DMS53 (cell line): ENCODE results near the gene IL17C.
"Not testable (repeated sequence)": the region's sequence is repeated elsewhere in the genome, so short reads cannot be mapped to it uniquely, and the experiment has no call there.

Experiments used
- DNase-seq: peaks from one replicate; lab custom pipeline; 2025; lab: John Stamatoyannopoulos, UW

Gene IL17C

DNA sequence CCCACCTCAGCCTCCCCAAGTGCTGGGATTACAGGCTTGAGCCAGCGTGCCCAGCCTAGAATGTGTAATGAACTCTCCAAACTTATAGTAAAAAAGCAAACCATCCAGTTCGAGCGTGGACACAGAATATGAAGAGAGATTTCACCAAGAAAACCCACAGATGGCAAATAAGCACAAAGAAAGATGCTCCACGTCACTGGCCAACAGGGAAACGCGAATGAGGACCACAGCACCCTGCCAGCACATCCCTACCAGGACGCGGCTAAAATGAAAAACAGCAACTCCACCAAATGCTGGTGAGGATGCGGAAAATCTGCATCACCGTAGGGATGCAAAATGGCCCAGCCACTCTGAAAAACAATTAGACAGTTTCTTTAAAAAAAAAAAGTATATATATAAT is 23.1 kb downstream of the IL17C start:
- DNase-seq, result no peak

DNA sequence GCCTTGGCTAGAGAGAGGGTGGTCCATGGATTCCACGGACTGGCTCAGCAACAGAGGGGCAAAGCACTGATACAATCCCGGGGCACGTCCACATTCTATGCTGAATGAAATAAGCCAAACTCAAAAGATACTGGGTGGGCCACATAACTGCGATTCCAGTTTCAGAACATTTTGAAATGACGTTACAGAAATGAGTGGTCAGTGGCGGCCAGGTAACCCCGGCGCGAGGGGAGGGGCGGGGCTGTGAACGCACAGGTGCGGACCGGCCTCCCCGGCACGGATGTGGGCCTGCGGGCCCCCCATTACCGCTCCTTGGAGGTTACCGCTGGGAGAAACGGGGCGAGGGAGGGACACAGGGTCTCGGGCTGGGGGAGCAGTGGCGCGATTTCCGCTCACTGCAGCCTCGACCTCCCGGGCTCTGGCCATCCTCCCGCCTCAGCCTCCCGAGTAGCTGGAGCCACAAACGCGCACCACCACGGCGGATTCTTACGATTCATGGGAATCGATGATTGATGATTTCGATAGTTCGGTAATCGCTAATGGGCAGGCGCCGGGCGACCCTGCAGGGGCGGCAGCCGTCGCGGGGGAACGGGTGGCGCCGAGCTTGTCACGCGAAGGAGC is 24.0 kb downstream of the IL17C start:
- peak; percentile 21 for DNase-seq

DNA sequence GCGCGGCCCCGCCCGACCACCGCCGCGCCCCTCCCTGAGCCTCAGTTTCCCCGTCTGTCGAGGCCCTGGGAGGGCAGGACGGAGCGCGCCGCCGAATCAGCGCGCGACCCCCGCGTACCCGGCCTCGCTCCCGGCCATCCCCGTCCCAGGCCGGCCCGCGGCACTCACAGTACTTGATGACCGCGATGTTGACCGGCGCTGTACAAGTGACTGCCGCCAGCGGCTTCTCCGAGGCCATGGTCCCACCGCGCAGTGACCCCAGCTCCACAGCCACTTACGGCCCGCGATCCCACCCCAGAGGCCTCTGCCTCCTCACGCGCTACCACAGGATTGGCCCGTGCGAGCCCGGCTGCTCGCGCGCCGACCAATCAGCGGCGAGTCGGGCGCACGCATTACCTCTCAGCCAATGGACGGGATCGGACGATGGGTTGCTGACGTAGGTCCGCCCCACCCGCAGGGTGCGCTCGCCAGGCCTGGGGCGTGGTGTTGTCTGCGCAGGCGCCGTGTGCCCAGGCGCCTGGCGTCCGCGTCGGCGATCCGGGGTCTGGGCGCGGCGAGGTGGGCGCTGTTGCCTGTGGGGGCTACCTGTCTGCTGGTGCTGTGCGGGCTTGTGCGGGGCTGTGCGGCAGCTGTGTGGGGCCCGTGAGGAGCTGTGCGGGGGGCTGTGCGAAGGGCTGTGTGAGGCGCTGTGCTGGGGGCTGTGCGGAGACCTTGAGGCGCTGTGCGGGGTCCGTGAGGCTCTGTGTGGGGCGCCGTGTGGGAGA is 24.7 kb downstream of the IL17C start, which contains the start of gene MVD:
Gene MVD (minus strand): TSS at position 249 of the 764 bp plus-strand sequence. CDS start 11 bp downstream, at position 238.
- peak; percentile 98 for DNase-seq

DNA sequence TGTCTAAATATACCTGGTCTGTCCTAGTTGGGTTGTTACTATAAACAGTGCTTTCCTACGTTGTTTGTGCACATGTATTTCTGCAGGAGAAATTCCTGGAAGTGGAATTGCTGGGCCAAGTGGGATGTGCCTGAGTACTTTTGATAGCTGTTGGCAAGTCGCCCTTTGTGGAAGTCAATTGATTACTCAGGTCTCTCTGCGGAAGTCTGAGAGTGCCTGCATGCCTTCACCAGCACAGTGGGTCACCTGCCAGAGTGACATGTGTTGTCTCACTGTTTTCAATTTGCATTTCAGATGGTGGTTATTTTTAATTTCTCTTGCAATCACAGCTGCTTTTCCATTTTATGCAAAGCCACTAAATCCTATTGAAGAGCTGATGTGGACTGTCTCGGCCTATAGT is 26.8 kb downstream of the IL17C start:
- no peak for DNase-seq

DNA sequence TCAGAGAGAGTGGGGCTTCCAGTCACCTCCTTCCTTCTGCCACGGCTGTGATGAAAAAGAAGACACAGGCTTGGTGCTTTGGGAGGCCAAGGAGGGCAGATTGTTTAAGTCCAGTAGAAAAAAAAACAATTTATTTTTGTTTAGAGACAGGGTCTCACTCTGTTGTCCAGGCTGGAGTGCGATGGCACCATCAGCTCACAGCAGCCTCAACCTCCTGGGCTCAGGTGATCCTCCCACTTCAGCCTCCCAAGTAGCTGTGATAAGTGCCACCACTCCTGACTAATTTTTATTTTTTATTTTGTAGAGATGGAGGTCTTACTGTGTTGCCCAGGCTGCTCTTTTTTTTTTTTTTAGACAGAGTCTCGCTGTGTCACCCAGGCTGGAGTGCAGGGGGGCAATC is 27.2 kb downstream of the IL17C start:
- DNase-seq, result no peak

DNA sequence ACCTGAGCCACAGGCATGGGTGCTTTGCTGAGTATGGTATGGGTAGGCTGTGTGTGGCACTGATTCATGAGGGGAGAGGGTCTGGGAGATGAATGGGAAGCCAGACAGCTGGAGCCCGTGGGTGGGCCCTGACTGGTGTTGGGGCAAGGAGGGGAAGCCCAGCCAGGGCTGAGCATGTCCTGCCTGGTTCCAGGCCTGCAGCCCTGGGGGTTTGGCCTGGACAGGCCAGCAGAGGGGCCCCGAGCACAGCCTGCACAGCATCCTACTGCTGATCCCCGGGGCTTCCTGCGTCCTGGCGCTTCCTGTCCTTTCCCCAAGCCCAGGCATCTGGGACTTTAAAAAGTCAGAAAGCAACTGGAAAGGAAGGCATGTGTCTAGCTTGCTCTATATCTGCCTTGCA is 29.1 kb downstream of the IL17C start:
- no peak for DNase-seq

DNA sequence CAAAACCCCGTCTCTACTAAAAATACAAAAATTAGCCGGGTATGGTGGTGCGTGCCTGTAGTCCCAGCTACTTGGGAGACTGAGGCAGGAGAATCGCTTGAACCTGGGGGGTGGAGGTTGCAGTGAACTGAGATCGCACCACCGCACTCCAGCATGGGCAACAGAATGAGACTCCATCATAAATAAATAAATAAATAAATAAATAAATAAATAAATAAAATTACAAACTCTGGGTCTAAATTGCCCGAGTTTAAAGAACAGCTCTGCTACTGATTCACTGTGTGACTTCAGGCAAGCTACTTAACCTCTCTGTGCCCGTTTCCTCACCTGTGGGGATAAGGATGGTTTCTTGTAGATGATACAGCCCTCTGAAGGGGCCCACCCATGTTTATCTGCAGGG is 31.1 kb downstream of the IL17C start:
- DNase-seq, result not testable (repeated sequence)

DNA sequence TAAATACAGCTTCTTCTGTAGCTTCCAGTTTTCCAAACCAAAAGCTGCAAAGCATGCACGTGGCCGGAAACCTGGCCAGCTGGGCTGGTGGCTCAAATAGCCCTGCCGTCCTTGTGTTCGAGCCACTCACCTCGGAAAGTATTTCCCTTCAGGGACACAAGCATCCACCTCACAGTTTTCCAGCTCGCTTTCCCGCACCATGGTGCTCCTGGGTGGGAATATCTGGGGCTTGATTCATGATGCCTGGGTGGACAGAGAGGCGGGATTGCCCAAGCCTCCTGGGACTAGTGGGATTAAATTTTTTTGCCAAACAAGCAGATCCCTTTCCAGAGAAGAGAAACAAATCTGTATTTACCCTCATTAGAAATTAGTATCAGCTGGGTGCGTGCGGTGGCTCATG is 31.6 kb downstream of the IL17C start:
- DNase-seq, result no peak

DNA sequence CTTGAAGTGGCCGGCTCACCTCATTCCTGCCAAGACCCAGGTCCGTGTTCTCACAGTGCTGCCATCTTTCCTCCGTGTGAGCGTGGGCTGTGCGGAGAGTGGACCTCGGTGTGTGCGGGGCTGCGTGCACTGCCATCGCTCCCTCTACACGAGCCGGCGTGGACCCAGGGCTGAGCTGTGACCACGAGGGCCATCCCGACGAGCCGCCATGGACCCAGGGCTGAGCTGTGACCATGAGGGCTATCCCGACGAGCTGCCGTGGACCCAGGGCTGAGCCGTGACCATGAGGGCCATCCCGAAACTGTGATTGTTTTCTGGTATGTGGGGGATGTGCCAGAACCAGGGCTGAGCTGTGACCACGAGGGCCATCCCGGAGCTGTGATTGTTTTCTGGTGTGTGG is 33.4 kb downstream of the IL17C start:
- no peak for DNase-seq

DNA sequence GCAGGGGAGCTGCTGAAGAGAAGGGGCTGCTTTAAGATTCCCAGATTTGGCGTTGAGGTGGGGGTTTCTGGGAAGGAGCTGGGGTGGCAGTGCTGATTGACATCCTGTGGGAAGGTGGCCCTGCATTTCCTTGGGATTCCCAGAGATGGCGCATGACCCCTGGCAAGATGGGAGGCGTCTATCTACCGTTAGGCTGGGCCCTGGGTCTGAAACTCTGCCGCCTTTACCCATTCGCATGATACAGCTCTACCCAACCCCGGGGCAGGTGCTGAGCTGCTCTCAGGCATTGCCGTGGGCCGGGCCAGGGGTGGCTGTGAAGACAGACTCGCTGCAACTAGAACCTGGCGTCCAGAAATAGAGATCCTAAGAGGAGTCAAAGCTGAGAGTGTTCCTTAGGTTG is 34.4 kb downstream of the IL17C start:
- DNase-seq, result peak; percentile 52

DNA sequence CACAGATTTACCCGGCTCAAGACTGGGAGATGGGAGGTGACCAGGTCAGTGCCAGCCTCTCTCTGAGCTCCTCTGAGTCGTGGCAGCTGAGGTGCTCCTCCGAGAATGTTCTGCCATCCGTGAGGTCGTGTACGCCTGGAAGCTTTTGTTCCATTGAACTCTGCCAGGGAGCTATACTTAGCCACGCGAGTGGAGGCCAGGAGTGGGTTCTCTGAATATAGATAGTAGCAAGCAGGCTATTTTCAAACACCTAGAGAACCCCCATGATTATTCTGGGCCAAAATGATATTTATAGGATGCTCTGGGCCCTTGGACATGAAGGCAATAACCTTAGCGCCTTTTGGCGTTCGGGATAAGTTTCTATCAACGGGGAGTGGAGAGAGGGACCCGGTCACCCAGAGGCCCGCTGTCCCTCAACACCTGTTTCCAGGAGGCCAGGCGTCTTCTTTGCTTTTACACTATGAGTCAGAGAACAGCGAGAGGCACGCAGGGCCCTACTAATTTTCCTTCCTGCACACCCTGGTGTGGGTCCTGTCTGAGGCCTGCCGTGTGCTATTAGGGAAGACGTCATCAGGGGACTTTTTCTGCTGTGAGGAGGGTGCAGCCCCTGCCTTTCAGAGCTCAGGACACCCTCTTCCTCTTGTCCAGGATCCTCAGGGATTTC is 35.5 kb downstream of the IL17C start:
- no peak for DNase-seq

DNA sequence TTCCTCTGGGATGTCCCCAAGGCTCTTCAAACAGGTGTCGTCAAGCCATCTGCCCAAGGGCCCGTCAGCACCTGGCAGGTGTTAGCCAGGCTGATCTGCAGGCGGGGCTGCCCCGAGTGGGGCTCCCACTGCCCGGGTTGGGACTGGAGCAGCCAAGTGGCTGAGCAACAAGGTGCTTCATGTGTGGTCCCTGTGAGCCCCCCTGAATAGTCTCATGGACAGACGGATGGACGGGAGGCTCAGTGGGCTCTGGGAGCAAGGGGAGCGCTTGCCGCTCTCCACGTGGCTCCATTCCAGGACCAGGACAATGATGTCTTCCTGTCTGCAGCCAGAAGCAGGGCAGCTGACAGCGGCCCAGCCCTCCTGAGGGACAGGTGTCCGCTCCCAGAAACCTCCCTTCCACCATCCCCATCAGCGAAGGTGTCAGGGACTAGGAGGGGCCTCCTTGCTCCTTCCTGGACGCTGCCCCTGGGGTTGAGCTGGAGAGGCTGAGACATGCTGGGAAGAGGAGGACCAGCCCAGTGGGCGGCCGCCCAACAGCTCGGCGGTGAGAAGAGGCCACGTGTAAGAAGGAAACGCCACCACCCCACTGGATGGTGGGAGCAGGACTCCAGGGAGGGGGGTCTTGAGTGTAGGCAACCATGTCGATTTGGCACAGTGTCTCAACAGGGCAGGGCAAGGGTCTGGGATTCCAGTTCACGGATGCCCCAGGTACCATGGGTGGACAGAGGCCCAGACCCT is 38.3 kb downstream of the IL17C start:
- no peak for DNase-seq

DNA sequence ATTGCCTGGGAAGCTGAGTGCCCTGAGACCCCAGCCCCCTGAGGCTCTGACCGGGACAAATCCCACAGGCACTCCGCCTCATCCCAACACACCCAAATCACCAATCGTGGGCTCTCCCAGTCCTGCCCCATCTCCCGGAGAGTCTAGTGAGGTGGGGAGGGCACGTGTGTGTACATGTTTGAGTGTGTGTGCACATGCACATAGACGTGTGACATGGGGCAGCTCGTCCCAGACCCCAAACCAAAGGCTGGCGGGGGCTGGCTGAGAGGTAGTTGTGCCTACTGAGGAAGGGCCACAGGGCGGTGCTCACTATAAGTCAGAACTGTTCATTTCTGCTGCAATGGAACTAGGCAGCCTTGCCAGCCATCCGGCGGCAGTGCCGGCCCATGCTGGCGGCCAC is 39.3 kb downstream of the IL17C start:
- DNase-seq, result no peak

DNA sequence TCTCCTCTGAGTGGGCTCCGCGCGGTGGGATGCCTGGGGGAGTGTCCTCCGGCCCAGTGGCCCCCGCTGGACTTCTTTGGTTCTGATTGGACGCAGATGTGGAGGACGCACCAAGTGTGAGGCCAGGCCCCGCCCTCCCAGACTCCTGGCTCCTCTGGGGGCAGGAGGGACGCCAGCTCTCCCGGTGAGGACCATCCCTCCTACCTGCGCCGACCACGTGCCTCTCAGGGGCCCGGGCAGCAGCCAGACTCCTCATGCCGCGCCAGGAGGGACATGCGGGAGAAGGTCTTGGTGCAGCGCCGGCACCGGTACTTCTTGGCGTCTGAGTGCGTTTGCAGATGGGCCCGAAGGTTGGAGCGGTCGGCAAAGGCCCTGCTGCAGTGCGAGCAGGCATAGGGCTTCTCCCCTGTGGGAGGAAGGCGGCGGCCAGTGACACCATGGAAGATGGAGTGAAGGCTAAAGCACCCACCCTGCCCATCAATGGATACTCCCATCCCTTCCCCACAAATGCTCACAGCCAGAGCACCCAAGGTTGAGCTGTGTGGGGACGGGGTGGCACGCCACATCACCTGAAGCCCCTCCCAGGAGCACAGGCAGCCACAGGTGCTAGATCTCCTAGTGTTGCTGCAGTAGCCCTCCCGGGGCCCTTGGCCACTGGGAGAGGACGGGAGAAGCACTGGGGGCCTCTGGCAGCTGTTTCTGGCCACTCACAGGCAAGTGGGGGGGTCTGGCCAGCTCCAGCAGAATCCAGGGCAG is 40.0 kb downstream of the IL17C start:
- DNase-seq, result no peak

DNA sequence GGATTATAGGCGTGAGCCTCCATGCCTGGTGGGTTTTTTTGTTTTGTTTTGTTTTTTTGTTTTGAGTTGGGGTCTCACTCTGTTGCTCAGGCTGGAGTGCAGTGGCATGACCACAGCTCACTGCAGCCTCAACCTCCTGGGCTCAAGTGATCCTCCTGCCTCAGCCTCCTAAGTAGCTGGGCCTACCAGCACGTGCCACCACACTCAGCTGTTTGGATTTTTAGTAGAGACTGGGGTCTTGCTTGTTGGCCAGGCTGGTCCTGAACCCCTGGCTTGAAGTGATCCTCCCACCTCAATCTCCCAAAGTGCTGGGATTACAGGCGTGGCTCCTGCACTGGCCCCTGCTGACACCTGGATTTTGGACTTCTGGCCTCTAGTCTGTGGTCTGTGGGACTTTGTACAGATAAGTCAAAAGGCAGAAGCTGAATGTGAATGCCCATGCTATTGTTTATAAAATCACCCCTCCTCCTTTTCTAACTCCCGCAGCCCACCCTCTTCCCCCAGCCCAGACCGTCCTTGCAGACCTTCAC is 42.2 kb downstream of the IL17C start:
- no peak for DNase-seq

DNA sequence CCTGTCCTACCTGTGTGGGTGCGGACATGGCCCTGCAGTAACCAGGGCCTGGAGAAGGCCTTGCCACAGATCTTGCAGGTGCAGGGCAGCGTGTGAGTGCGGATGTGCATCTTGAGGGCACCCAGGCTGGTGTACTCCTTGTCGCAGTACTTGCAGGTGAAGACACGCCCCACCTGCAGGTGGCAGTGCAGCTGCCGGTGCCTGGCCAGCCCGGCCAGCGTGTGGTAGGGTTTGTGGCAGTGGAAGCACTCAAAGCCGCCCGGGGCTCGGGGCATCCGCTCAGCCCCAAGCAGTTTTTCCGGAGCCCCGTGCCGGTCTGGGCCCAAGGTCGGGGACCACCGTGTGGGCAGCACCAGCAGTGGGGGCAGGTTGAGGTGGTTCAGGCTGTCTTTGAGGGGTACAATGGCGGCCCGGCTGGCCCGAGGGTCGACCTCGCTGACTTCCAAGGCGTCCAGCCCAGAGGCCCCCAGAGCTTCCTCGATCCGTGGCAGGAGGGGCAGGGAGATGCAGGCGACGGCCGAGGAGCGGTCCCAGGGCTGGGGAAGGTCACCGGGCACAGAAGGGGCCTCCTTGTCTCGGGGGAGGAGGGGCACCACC is 42.8 kb downstream of the IL17C start:
- peak; percentile 86 for DNase-seq

DNA sequence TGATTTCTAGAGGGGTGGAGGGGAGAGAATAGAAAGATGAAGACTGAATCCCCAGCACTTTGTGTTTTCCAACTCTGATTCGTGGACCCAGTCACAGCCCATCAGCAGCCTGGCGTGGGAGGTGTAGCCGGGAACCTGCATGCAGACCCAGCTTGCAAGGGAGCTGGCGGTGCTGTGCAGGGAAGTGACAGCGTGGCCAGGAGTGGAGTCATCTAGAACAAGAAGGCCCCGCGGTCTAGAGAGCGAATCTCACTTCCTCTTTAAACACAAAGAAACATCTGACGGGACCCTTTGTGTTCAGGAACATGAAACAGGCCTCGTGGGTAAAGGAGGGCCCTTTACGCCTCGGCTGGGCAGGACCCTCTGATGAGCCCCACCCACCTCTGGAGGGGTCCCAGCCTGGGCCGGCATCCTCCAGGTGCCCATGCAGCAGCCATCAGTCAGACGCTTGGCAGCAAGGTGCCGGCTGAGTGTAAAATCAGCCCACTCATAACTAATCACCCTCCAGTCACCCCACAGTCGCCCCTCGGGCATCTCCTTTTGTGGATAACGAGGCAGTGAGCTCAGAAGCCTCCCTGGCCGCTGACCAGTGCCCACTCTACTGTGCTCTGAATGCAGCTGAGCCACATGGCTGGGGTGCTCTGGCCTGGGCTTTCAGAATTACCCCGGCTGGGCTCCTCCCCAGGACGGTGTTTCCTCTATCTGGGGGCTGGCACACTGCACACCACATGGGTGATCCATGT is 43.5 kb downstream of the IL17C start:
- peak; percentile 19 for DNase-seq

DNA sequence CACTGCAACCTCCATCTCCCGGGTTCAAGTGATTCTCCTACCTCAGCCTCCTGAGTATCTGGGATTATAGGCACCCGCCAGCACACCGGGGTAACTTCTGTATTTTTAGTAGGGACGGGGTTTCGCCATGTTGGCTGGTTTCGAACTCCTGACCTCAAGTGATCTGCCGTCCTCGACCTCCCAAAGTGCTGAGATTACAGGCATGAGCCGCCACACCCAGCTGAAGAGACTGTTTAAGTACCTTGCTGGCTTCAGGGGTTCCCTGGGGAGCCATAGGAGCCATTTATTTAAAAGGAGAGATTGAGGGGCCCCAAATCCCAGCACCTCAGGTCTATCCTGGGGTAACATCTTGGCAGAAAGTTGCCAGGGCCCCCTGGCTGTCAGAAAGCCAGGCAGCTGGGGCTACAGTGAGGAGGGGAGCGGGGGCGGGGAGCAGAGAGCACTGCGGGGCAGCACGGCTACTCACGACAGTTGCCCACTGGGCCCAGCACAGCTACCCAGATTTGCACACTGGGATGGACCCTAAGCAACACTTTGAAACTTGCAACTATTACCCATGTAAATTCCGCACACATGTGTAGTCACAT is 46.3 kb downstream of the IL17C start:
- DNase-seq, result no peak

DNA sequence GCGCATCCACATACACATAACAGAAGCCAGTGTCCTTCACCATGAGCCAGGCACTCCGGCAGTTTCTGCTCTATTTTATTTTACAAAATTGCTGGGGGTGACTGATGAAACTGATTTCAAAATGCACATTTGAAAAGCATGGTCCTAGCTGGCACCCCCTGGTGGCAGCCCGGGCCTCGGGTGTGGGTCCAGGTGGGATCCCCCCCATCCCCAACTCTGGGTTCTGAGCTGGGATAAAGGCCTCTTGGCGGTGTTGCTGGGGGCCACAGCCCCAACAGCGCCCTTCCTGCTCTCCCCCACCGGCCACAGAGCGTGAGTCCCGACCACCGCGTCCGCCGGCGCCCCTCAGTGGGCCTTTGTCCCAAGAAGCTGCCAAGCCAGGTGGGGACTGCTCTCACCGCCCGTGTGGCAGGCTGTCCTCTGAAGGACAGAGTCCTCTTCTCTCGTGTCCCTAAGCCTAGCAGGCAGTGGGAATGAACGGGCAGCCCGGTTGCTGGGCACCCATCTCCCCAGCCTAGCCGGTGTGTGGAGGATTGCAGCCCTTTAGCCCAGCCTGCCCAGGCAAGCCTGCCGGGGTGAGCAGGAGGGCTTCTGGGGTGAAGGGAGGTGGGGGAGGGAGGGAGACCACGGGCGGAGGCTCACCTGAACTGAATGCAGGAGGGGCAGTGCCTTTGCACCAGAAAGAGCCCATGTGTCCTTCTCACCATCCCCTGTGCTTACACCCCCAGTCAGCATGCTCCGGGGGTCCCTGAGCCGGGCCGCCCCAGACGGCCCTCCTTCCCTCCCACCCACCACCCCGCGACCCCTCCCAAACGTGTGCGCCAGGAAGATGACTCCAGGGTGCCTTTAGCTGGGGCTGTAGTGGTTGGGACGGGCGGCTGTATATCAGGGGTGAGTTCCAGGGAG is 47.0 kb downstream of the IL17C start:
- DNase-seq, result peak; percentile 60
